Measurements from ENCODE around the gene APBB2. TPM values are rescaled to one million over a fixed set of nuclear protein-coding genes. Genes with fewer than 3 reads are reported as not detected.
"Not testable (repeated sequence)": the region's sequence is repeated elsewhere in the genome, so short reads cannot be mapped to it uniquely, and the experiment has no call there.

The APBB2 gene
- total RNA-seq, 4 donors from 2014 or later: 32.4 to 133 (median 92.1) TPM

- Histone ChIP-seq H3K9me3 (no peaks in the 10 kb centered on the region), H3K4me1 (peaks cover 0 to 7% of the 10 kb centered on the region in 2 donors), H3K27me3 (no peaks in the 10 kb centered on the region), H3K4me3 (no peak overlapping the region), H3K36me3 (no peaks in the 10 kb centered on the region), H3K27ac (peak overlapping the region; percentile 7 to 61)
- no peak for DNase-seq
- intact Hi-C loops (cut with DNase I; ENCODE audit: low total_unique reads): no loop called here
- TF ChIP-seq POLR2A (IDR thresholded peaks at IDR 0.05): no peak
- no peak for TF ChIP-seq CTCF (IDR thresholded peaks at IDR 0.05)
Measured at GRCh38 chr4:41156574-41156973, 57.8 kb downstream of the APBB2 start.

- intact Hi-C loops (cut with DNase I; ENCODE audit: low total_unique reads): no loop called here
- Histone ChIP-seq H3K36me3 (no peaks in the 10 kb centered on the region), H3K9me3 (no peaks in the 10 kb centered on the region), H3K4me3 (no peak overlapping the region), H3K4me1 (peaks cover 0 to 7% of the 10 kb centered on the region in 2 donors), H3K27me3 (no peaks in the 10 kb centered on the region), H3K27ac (peak overlapping the region; percentile 7 to 61)
- DNase-seq: no peak
- TF ChIP-seq POLR2A (IDR thresholded peaks at IDR 0.05) (no peak), CTCF (IDR thresholded peaks at IDR 0.05) (no peak)
Measured at GRCh38 chr4:41155194-41155830, 59.0 kb downstream of the APBB2 start.

- TF ChIP-seq CTCF (IDR thresholded peaks at IDR 0.05): no peak
- TF ChIP-seq POLR2A (IDR thresholded peaks at IDR 0.05): no peak
- H3K27ac ChIP-seq: peak overlapping the region; percentile 16 to 61
- no peaks in the 10 kb centered on the region for H3K9me3 ChIP-seq
- peaks cover 0 to 7% of the 10 kb centered on the region in 2 donors for H3K4me1 ChIP-seq
- intact Hi-C loops (cut with DNase I; ENCODE audit: low total_unique reads): no loop called here
- H3K4me3 ChIP-seq: no peak overlapping the region
- DNase-seq: no peak
- H3K36me3 ChIP-seq: no peaks in the 10 kb centered on the region
- no peaks in the 10 kb centered on the region for H3K27me3 ChIP-seq
Measured at GRCh38 chr4:41154814-41155177, 59.5 kb downstream of the APBB2 start.

- no peak for TF ChIP-seq CTCF (IDR thresholded peaks at IDR 0.05)
- intact Hi-C loops (cut with DNase I; ENCODE audit: low total_unique reads): no loop called here
- Histone ChIP-seq H3K4me1 (peaks cover 0 to 7% of the 10 kb centered on the region in 2 donors), H3K36me3 (no peaks in the 10 kb centered on the region), H3K27ac (peak overlapping the region in 1 of 2 donors; percentile 61), H3K4me3 (no peak overlapping the region), H3K9me3 (no peaks in the 10 kb centered on the region), H3K27me3 (no peaks in the 10 kb centered on the region)
- no peak for DNase-seq
Measured at GRCh38 chr4:41154010-41154813, 60.1 kb downstream of the APBB2 start.

- H3K4me3 ChIP-seq: no peak overlapping the region
- intact Hi-C loops (cut with DNase I; ENCODE audit: low total_unique reads): no loop called here
- no peaks in the 10 kb centered on the region for H3K27me3 ChIP-seq
- TF ChIP-seq CTCF (IDR thresholded peaks at IDR 0.05) (no peak), POLR2A (IDR thresholded peaks at IDR 0.05) (no peak)
- no peaks in the 10 kb centered on the region for H3K9me3 ChIP-seq
- no peak for DNase-seq
- H3K4me1 ChIP-seq: no peaks in the 10 kb centered on the region
- no peak overlapping the region for H3K27ac ChIP-seq
- no peaks in the 10 kb centered on the region for H3K36me3 ChIP-seq
Measured at GRCh38 chr4:41150401-41150800, 63.9 kb downstream of the APBB2 start.

GRCh38 chr4:41149568-41149967 is 64.8 kb downstream of the APBB2 start:
- H3K4me1 ChIP-seq; H3K9me3 ChIP-seq; H3K36me3 ChIP-seq; H3K4me3 ChIP-seq; H3K27me3 ChIP-seq; DNase-seq; intact Hi-C loops (cut with DNase I; ENCODE audit: low total_unique reads): not testable (repeated sequence)
- H3K27ac ChIP-seq: peak overlapping the region in 1 of 2 donors; percentile 29
